GM12891 (cell line): ENCODE results near the gene STAP2.

Experiments used
- POLR2A ChIP-seq: IDR thresholded peaks from 2 replicates; pipeline ENCODE4 v1.6.1; 2011; ENCODE audit warnings: low read depth, low read length, control low read depth
- POLR2AphosphoS5 ChIP-seq: IDR thresholded peaks from 2 replicates; pipeline ENCODE4 v1.6.1; 2011; ENCODE audit warnings: low read depth, low read length, control low read depth
- POU2F2 ChIP-seq: IDR thresholded peaks from 2 replicates; pipeline ENCODE4 v1.6.1; 2011; ENCODE audit warnings: low read depth, mild to moderate bottlenecking, control low read depth, low read length, moderate library complexity
- SPI1 ChIP-seq: IDR thresholded peaks from 2 replicates; pipeline ENCODE4 v1.6.1; 2011; ENCODE audit warnings: low read depth, low read length, control low read depth
- TAF1 ChIP-seq: IDR thresholded peaks from 2 replicates; pipeline ENCODE4 v1.6.1; 2011; ENCODE audit warnings: low read depth, low read length, control low read depth

DNA sequence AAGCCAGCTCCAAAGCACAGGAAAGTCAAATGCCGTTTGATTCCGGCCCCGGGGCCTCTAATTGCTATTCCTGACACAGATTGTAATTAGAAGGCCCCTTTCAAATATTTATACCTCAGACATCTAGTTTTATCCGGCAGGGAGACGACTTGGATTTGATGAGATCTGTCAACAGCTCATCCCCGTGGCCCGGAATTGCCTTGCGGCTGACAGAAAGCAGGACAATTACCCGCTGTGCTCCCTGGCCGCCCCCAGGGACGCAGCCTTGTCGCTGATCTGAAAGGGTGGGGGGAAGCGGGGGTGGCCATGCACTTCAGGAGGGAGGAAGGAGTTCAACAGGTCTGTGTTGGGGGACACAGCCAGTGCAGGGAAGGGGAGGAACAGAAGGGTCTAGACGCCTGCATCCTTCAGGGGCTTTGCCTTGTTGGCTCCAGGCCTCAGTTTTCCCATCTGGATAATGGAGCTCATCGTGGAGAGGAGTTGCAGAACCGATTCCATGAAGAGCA is 61.4 kb downstream of the STAP2 start:
- TF ChIP-seq POLR2A (no peak), POLR2AphosphoS5 (no peak), TAF1 (no peak), SPI1 (no peak), POU2F2 (no peak)
